HepG2 (cell line): ENCODE results near the gene TUBA4B. TPM values are rescaled to one million over a fixed set of nuclear protein-coding genes. Genes with fewer than 3 reads are reported as not detected.

Experiments used
- ATAC-seq: fragments of 200-7000 bp; cut with Tn5 transposase; 3 replicates; pipeline ENCODE4 v1.9.1; 2020; ENCODE audit warnings: mild to moderate bottlenecking, moderate library complexity
- BruUV-seq: library from RNA; stranded (reverse); fragments of 400-500 nt; replicated peaks from 2 replicates; lab custom pipeline; 2021; lab: Mats Ljungman, UMichigan
- CTCF ChIA-PET: fragments of 300-600 bp; formaldehyde crosslinking; extraction: SDS; loops from one replicate; lab custom pipeline; 2021; ENCODE audit warnings: low total read pairs, inconsistent platforms, low intra/inter-chr PET ratio; lab: Yijun Ruan, JAX
- POLR2A ChIA-PET: fragments of 350-600 bp; sonication (Branson Sonifier 250); formaldehyde crosslinking; loops from one replicate; lab custom pipeline; 2020; ENCODE audit warnings: antibody characterized with exemption, inconsistent platforms; lab: Yijun Ruan, JAX
- DNase-seq: peaks from one replicate; pipeline ENCODE4 v3.0.0-alpha.2; 2015; ENCODE audit warnings: low spot score
- FAIRE-seq: peaks from 3 replicates; lab custom pipeline; 2011; peaks lifted over from hg19 to GRCh38; lab: Jason Lieb, UNC
- H2AFZ ChIP-seq: one replicate; pipeline ENCODE4 v1.6.1; 2011; ENCODE audit warnings: low read length, inconsistent platforms
- H3K27ac ChIP-seq: fragments of 300-600 bp; 3 replicates; pipeline ENCODE4 v1.8.0; 2011; ENCODE audit warnings: mixed run types, mild to moderate bottlenecking, mixed read lengths, low read length, inconsistent platforms; ENCODE audit not compliant: insufficient read depth; ENCODE audit errors: extremely low read length
- H3K27me3 ChIP-seq, 2 experiments: fragments of 200-600 bp in 1 of 2; 2 replicates in 1 of 2; 3 replicates in 1 of 2; pipeline versions ENCODE4 v1.6.0 to v1.8.0; 2011; ENCODE audit warnings: low read length in 2 of 2, mild to moderate bottlenecking in 2 of 2, moderate library complexity in 2 of 2, inconsistent platforms in 1 of 2; ENCODE audit not compliant: insufficient read depth in 2 of 2, control insufficient read depth in 1 of 2
- H3K36me3 ChIP-seq, 2 experiments: fragments of 200-600 bp in 1 of 2; replicated peaks in 1 of 2; 2 replicates in 1 of 2; 3 replicates in 1 of 2; pipeline versions ENCODE4 v1.5.1 to v1.8.0; 2011; ENCODE audit warnings: low read length in 2 of 2, inconsistent platforms in 1 of 2; ENCODE audit not compliant: insufficient read depth in 2 of 2, control insufficient read depth in 1 of 2
- H3K4me1 ChIP-seq: 2 replicates; pipeline ENCODE4 v1.5.1; 2012; ENCODE audit warnings: low read length, inconsistent platforms; ENCODE audit not compliant: insufficient read depth
- H3K4me2 ChIP-seq: 2 replicates; pipeline ENCODE4 v1.6.0; 2011; ENCODE audit warnings: low read depth, low read length, inconsistent platforms
- H3K4me3 ChIP-seq, 3 experiments: fragments of 200-600 bp in 1 of 3; sonication (generic), shearing (Covaris generic) in 1 of 3; replicated peaks in 1 of 3; 2 replicates each; pipeline ENCODE4 v1.5.1; 2011 to 2016; ENCODE audit warnings: low read length in 3 of 3, inconsistent platforms in 2 of 3, low read depth in 2 of 3, mild to moderate bottlenecking in 2 of 3, control low read depth in 1 of 3, mixed read lengths in 1 of 3; ENCODE audit not compliant: insufficient read depth in 1 of 3
- H3K79me2 ChIP-seq: one replicate; pipeline ENCODE4 v1.6.1; 2011; ENCODE audit warnings: low read length, inconsistent platforms; ENCODE audit not compliant: insufficient read depth
- H3K9ac ChIP-seq: 2 replicates; pipeline ENCODE4 v1.6.0; 2011; ENCODE audit warnings: mild to moderate bottlenecking, low read depth, low read length, inconsistent platforms; ENCODE audit not compliant: insufficient read depth
- H3K9me3 ChIP-seq: 2 replicates; pipeline ENCODE4 v1.5.1; 2012; ENCODE audit warnings: mild to moderate bottlenecking, low read length
- H4K20me1 ChIP-seq: 2 replicates; pipeline ENCODE4 v1.6.0; 2011; ENCODE audit warnings: inconsistent platforms, mild to moderate bottlenecking, low read length, moderate library complexity; ENCODE audit not compliant: insufficient read depth
- ASH2L ChIP-seq: fragments of 300-600, 200-600 bp; sonication (generic); IDR thresholded peaks from 2 replicates; pipeline ENCODE4 v1.7.0; 2017; ENCODE audit warnings: low read depth, mild to moderate bottlenecking, moderate library complexity, mixed read lengths, low read length; ENCODE audit not compliant: insufficient read length
- NAIF1 ChIP-seq: sonication (generic); formaldehyde crosslinking; IDR thresholded peaks from 2 replicates; pipeline ENCODE4 v1.5.0; 2020; ENCODE audit warnings: mild to moderate bottlenecking, missing genetic modification reagents, borderline replicate concordance
- POLR2A ChIP-seq, 2 experiments: IDR thresholded peaks; 2 replicates each; pipeline ENCODE4 v1.6.1; 2011; ENCODE audit warnings: low read depth in 2 of 2, low read length in 2 of 2, mild to moderate bottlenecking in 1 of 2, moderate library complexity in 1 of 2; ENCODE audit not compliant: insufficient read depth in 1 of 2
- RARA ChIP-seq: IDR thresholded peaks from 2 replicates; pipeline ENCODE4 v1.6.1; 2016; ENCODE audit warnings: missing genetic modification reagents, missing compliant biosample characterization
- STAG1 ChIP-seq: sonication (generic); formaldehyde crosslinking; IDR thresholded peaks from 2 replicates; pipeline ENCODE4 v1.4.0; 2020; ENCODE audit warnings: missing genetic modification reagents
- TFE3 ChIP-seq: IDR thresholded peaks from 2 replicates; pipeline ENCODE4 v1.6.1; 2016
- U2AF2 ChIP-seq: fragments of 200-400 bp; formaldehyde crosslinking; IDR thresholded peaks from 2 replicates; pipeline ENCODE4 v1.6.1; 2017; ENCODE audit warnings: low read depth, mild to moderate bottlenecking, low read length
- WIZ ChIP-seq: sonication (generic); formaldehyde crosslinking; IDR thresholded peaks from 2 replicates; pipeline ENCODE4 v1.5.1; 2020; ENCODE audit warnings: mild to moderate bottlenecking, missing genetic modification reagents
- ZHX1 ChIP-seq: sonication (generic); formaldehyde crosslinking; IDR thresholded peaks from 2 replicates; pipeline ENCODE4 v1.8.1; 2022; ENCODE audit warnings: low read depth, mild to moderate bottlenecking, missing genetic modification reagents
- ZIK1 ChIP-seq: sonication (generic); formaldehyde crosslinking; IDR thresholded peaks from 2 replicates; pipeline ENCODE4 v1.5.0; 2020; ENCODE audit warnings: mild to moderate bottlenecking, low read depth, missing genetic modification reagents, borderline replicate concordance
- ZNF3 ChIP-seq: IDR thresholded peaks from 2 replicates; pipeline ENCODE4 v1.7.0; 2017; ENCODE audit warnings: inconsistent platforms
- ZNF605 ChIP-seq: sonication (generic); formaldehyde crosslinking; IDR thresholded peaks from 2 replicates; pipeline ENCODE4 v1.8.0; 2022; ENCODE audit warnings: mild to moderate bottlenecking, missing genetic modification reagents
- WGBS: methylation state at CpG from one replicate; pipeline ENCODE4 v1.1.6; 2017; ENCODE audit warnings: low lambda C conversion rate; 5-methylcytosine and 5-hydroxymethylcytosine counted together
- in situ Hi-C: cut with HindIII; loops from 2 replicates; pipeline ENCODE4 v1.10.0; 2017; ENCODE audit warnings: low pct_unique_long_range_greater_than_20kb; ENCODE audit not compliant: extremely low pct_ligation_motif_present
- intact Hi-C: fragments of 100-400 bp; cut with micrococcal nuclease; formaldehyde crosslinking; loops from one replicate; pipeline ENCODE4 v1.10.0; 2022; ENCODE audit not compliant: unreplicated experiment
- polyA plus RNA-seq, 8 experiments: library from polyadenylated mRNA; depleted of rRNA in 3 of 8; stranded (reverse) in 7 of 8; unstranded in 1 of 8; fragments of >200 nt; fragmentation: Illumina TruSeq in 4 of 8; extraction: Trizol in 4 of 8; gene quantifications; 2 replicates each; pipeline versions ENCODE4 v1.2.1 to v1.2.3, GENCODE V29; 2011 to 2016; ENCODE audit warnings: low read depth in 4 of 8, missing spikeins in 1 of 8, mixed read lengths in 1 of 8; ENCODE audit not compliant: insufficient read depth in 1 of 8
- total RNA-seq, 5 experiments: library from RNA; depleted of rRNA; stranded (reverse); fragments of >200 nt; fragmentation: Illumina TruSeq; extraction: Trizol; gene quantifications; 2 replicates each; pipeline ENCODE4 v1.2.3, GENCODE V29; 2016; ENCODE audit warnings: low read depth in 1 of 5

Gene TUBA4B
- total and polyA plus RNA-seq, 2 of the 13 experiments (the other 11 are each of a cell fraction or from before 2014, with no cell fraction given) = 0.18 to 0.22 TPM

- FAIRE-seq (no peak), DNase-seq (no peak), ATAC-seq (no peak)
- intact Hi-C loops = no loop called here
- Histone ChIP-seq H3K79me2 (peaks cover 14% of the 10 kb centered on the region), H2AFZ (no peak overlapping the region), H3K4me1 (peaks cover 65% of the 10 kb centered on the region), H4K20me1 (no peaks in the 10 kb centered on the region), H3K4me3 (peak overlapping the region; percentile 88 to 97 (median 93); a peak in 4 of 6 replicates), H3K9me3 (no peaks in the 10 kb centered on the region), H3K27ac (no peak overlapping the region), H3K27me3 (no peaks in the 10 kb centered on the region; a peak in 1 of 5 replicates), H3K36me3 (peaks cover 1 to 13% of the 10 kb centered on the region in 2 experiments; a peak in 4 of 5 replicates), H3K9ac (peak overlapping the region; percentile 90), H3K4me2 (peak overlapping the region; percentile 90)
- BruUV-seq = no TSS peak
- ChIA-PET POLR2A (interaction anchor here (1.8 to 2.8 kb wide), 8 partner anchors 16 to 70 kb away, joined by 12 to 69 read pairs (median 26); partner anchors contain the start of genes ANKZF1, ATG9A, CNPPD1 and DNAJB2), CTCF (no interaction called here)
- WGBS = 98% methylated on average over 10 of the region's 10 CpGs
- TF ChIP-seq WIZ (CRISPR knock-in tag) (no peak), ZNF605 (CRISPR knock-in tag) (0 out of 2 replicates have a peak, but pooled peaks have one; percentile 18), U2AF2 (no peak), ZIK1 (0 out of 2 replicates have a peak, but pooled peaks have one; percentile 29), RARA (CRISPR knock-in tag) (peak; percentile 30; the same call in 1 of the 2 replicates)
- in situ Hi-C loops = no loop called here
Measured at GRCh38 chr2:219246559-219246958, 6.5 kb upstream of the TUBA4B start.

- FAIRE-seq = no peak
- H3K27ac ChIP-seq = peak overlapping the region; percentile 91
- no peak for TF ChIP-seq ZHX1 (CRISPR knock-in tag)
- no peak for TF ChIP-seq POLR2A (IDR thresholded peaks at IDR 0.05; ENCODE audit: insufficient read depth in 1 of 2, low read depth in 2 of 2, low read length in 2 of 2)
- no peak for TF ChIP-seq NAIF1 (CRISPR knock-in tag)
- TF ChIP-seq ZNF3 (CRISPR knock-in tag) = no peak
- TF ChIP-seq TFE3 (CRISPR knock-in tag) = no peak
- TF ChIP-seq STAG1 (CRISPR knock-in tag) = no peak
- no peak for TF ChIP-seq ASH2L
Measured at GRCh38 chr2:219247678-219248642, 5.1 kb upstream of the TUBA4B start.

More at GRCh38 chr2:219247678-219248642, 5.1 kb upstream of the TUBA4B start:
- in situ Hi-C loops (no loop called here), intact Hi-C loops (loop anchor here (2.0 kb wide), 1 partner anchor 47 kb away; no protein-coding TSS in a partner anchor)
- 95% methylated on average over 17 of the region's 17 CpGs for WGBS
- no peak for ATAC-seq
- BruUV-seq = no TSS peak
- CTCF ChIA-PET = interaction anchor here (1.6 kb wide), 1 partner anchor 47 kb away, joined by 5 read pairs; no protein-coding TSS in a partner anchor
- DNase-seq = no peak
- Histone ChIP-seq H3K27me3 (peaks cover 0 to 2% of the 10 kb centered on the region in 2 experiments; a peak in 1 of 5 replicates), H3K36me3 (peaks cover 1 to 13% of the 10 kb centered on the region in 2 experiments; a peak in 4 of 5 replicates), H2AFZ (no peak overlapping the region), H3K4me1 (peaks cover 71% of the 10 kb centered on the region), H4K20me1 (no peaks in the 10 kb centered on the region), H3K9me3 (no peaks in the 10 kb centered on the region), H3K4me3 (no peak overlapping the region), H3K4me2 (peak overlapping the region; percentile 94; the same call in 1 of the 2 replicates), H3K9ac (no peak overlapping the region), H3K79me2 (peaks cover 14% of the 10 kb centered on the region)
- POLR2A ChIA-PET = interaction anchor here (1.0 to 5.7 kb wide), 17 partner anchors 14 to 304 kb away, joined by 3 to 73 read pairs (median 18); partner anchors contain the start of genes ABCB6, ANKZF1, ATG9A and CNPPD1
